ENCODE data around the gene MYLIP.
"Not testable (repeated sequence)": the region's sequence is repeated elsewhere in the genome, so short reads cannot be mapped to it uniquely, and the experiment has no call there.

The MYLIP gene

GRCh38 chr6:16174416-16175078, 45.7 kb downstream of the MYLIP start:
- no peak for DNase-seq (ENCODE audit: low read depth)
- no peak overlapping the region for H3K4me3 ChIP-seq (ENCODE audit: low read length)
- TF ChIP-seq CTCF (IDR thresholded peaks at IDR 0.05; ENCODE audit: insufficient read depth, low read depth, low read length, missing control alignments), result no peak

- H3K4me3 ChIP-seq (ENCODE audit: low read length); DNase-seq (ENCODE audit: low read depth): not testable (repeated sequence)
These were observed 47.7 kb downstream of the MYLIP start for GRCh38 chr6:16176600-16176999.

GRCh38 chr6:16177881-16178280, 49.0 kb downstream of the MYLIP start:
- TF ChIP-seq CTCF (IDR thresholded peaks at IDR 0.05; ENCODE audit: insufficient read depth, low read depth, low read length, missing control alignments), result no peak
- no peak for DNase-seq (ENCODE audit: low read depth)
- no peak overlapping the region for H3K4me3 ChIP-seq (ENCODE audit: low read length)

- no peak for DNase-seq (ENCODE audit: low read depth)
- no peak overlapping the region for H3K4me3 ChIP-seq (ENCODE audit: low read length)
- no peak for TF ChIP-seq CTCF (IDR thresholded peaks at IDR 0.05; ENCODE audit: insufficient read depth, low read depth, low read length, missing control alignments)
These were observed 49.5 kb downstream of the MYLIP start for GRCh38 chr6:16178351-16178750.

- H3K4me3 ChIP-seq (ENCODE audit: low read length), result no peak overlapping the region
- TF ChIP-seq CTCF (IDR thresholded peaks at IDR 0.05; ENCODE audit: insufficient read depth, low read depth, low read length, missing control alignments), result no peak
- DNase-seq (ENCODE audit: low read depth), result no peak
These were observed 50.2 kb downstream of the MYLIP start for GRCh38 chr6:16179063-16179462.

- H3K4me3 ChIP-seq (ENCODE audit: low read length), result no peak overlapping the region
- DNase-seq (ENCODE audit: low read depth), result no peak
- no peak for TF ChIP-seq CTCF (IDR thresholded peaks at IDR 0.05; ENCODE audit: insufficient read depth, low read depth, low read length, missing control alignments)
These were observed 51.1 kb downstream of the MYLIP start for GRCh38 chr6:16179970-16180431.

- DNase-seq (ENCODE audit: low read depth), result peak; percentile 11
- TF ChIP-seq CTCF (IDR thresholded peaks at IDR 0.05; ENCODE audit: insufficient read depth, low read depth, low read length, missing control alignments), result no peak
- H3K4me3 ChIP-seq (ENCODE audit: low read length), result no peak overlapping the region
These were observed 52.0 kb downstream of the MYLIP start for GRCh38 chr6:16180696-16181438.
